Measurements from ENCODE around the gene WWC2. TPM values are rescaled to one million over a fixed set of nuclear protein-coding genes. Genes with fewer than 3 reads are reported as not detected.

WWC2 gene
- total and polyA plus RNA-seq, 2 experiments from 2014 or later, result 50.5 to 74.2 TPM

GRCh38 chr4:183072176-183072575, 26.9 kb upstream of the WWC2 start:
- Histone ChIP-seq H3K79me2 (replicated peaks; ENCODE audit: insufficient read depth) (no peaks in the 10 kb centered on the region), H3K27me3 (ENCODE audit: insufficient read depth) (no peaks in the 10 kb centered on the region), H3K36me3 (ENCODE audit: insufficient read depth) (no peaks in the 10 kb centered on the region), H3K4me2 (no peak overlapping the region), H3K27ac (ENCODE audit: low read depth) (no peak overlapping the region), H3K4me3 (no peak overlapping the region), H3K4me1 (ENCODE audit: insufficient read depth) (peaks cover 23% of the 10 kb centered on the region), H4K20me1 (replicated peaks; ENCODE audit: insufficient read depth) (no peaks in the 10 kb centered on the region), H3F3A (replicated peaks; ENCODE audit: low read depth) (no peaks in the 10 kb centered on the region), H2AFZ (no peak overlapping the region), H3K9me2 (ENCODE audit: insufficient read depth) (no peaks in the 10 kb centered on the region)
- Mint-ChIP-seq H3K36me3 (ENCODE audit: low read depth) (peaks cover 19% of the 10 kb centered on the region), H3K9me3 (peaks cover 37% of the 10 kb centered on the region), H3K27me3 (ENCODE audit: insufficient read depth, low read depth, poor library complexity) (peaks cover 6% of the 10 kb centered on the region), H3K4me1 (peaks cover 30% of the 10 kb centered on the region), H3K27ac (no peak overlapping the region), H3K4me3 (no peak overlapping the region)
- TF ChIP-seq ZNF331 (CRISPR knock-in tag; IDR thresholded peaks at IDR 0.05; ENCODE audit: low read depth) (no peak), ZNF114 (CRISPR knock-in tag; IDR thresholded peaks at IDR 0.05) (no peak), ETS1 (IDR thresholded peaks at IDR 0.05) (no peak), CTCF (conservative IDR thresholded peaks at IDR 0.05; ENCODE audit: low read depth in 2 of 2) (no peak), REST (IDR thresholded peaks at IDR 0.05; ENCODE audit: unreplicated experiment) (no peak), CREB1 (CRISPR knock-in tag; IDR thresholded peaks at IDR 0.05; ENCODE audit: low read depth) (no peak), STAT1 (IDR thresholded peaks at IDR 0.05; ENCODE audit: unreplicated experiment) (no peak), POLR2AphosphoS5 (IDR thresholded peaks at IDR 0.05; ENCODE audit: low read depth) (no peak), EZH2phosphoT487 (IDR thresholded peaks at IDR 0.05; ENCODE audit: unreplicated experiment) (no peak), EZH2 (IDR thresholded peaks at IDR 0.05; ENCODE audit: low read depth, unreplicated experiment) (no peak), JUNB (IDR thresholded peaks at IDR 0.05; ENCODE audit: unreplicated experiment) (no peak), NANOG (IDR thresholded peaks at IDR 0.05; ENCODE audit: borderline replicate concordance) (no peak), ZNF462 (CRISPR knock-in tag; IDR thresholded peaks at IDR 0.05) (no peak)
- DNase-seq (ENCODE audit: low spot score), result no peak
- ATAC-seq, result no peak
